ENCODE data around the gene HEATR5A.

HEATR5A gene

DNA sequence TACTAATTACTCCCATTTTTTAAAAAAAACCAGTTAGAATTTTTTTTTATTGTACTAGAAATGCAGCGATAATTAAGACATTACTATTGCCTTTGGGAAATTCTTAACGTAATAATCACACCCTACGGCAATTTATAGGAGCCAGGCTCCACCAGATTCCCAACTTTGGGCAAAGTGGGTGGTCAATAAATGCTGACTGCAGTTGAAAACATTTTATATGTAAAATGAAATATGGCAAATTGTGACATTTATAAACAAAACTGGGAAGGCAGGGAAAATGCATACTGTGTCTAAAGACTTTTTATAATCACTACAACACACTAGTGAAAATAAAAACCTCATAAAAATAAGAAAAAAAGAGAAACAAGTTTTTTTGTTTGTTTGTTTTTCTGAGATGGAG lies 119.5 kb downstream of the HEATR5A start:
- no peak overlapping the region for H3K18ac ChIP-seq (ENCODE audit: low read length)
- no peaks in the 10 kb centered on the region for H3K9me3 ChIP-seq (replicated peaks in 1 of 2; ENCODE audit: control insufficient read depth in 2 of 2, insufficient read depth in 1 of 2, low read depth in 1 of 2, low read length in 2 of 2)
- H2BK120ac ChIP-seq (ENCODE audit: low read depth, low read length) = no peak overlapping the region
- no peak overlapping the region for H2BK15ac ChIP-seq (ENCODE audit: low read length)
- H2AFZ ChIP-seq (ENCODE audit: low read length) = no peak overlapping the region
- no peak overlapping the region for H2AK5ac ChIP-seq (ENCODE audit: low read depth, low read length)
- no peak for DNase-seq (ENCODE audit: low spot score)
- H2BK12ac ChIP-seq (ENCODE audit: low read length) = no peak overlapping the region
- no peaks in the 10 kb centered on the region for H3K27me3 ChIP-seq (ENCODE audit: control insufficient read depth in 3 of 3, insufficient read depth in 3 of 3, low read depth in 1 of 3, low read length in 3 of 3)
- no peak overlapping the region for H2BK5ac ChIP-seq (ENCODE audit: low read length)
- H3K4ac ChIP-seq (ENCODE audit: low read length) = no peak overlapping the region
- H4K8ac ChIP-seq (ENCODE audit: low read depth, low read length) = no peak overlapping the region
- H4K91ac ChIP-seq (ENCODE audit: low read depth, low read length, poor library complexity) = no peak overlapping the region
- H3K23ac ChIP-seq (ENCODE audit: low read depth, low read length, poor library complexity) = no peak overlapping the region
- no peak overlapping the region for H3K9ac ChIP-seq (ENCODE audit: low read depth, low read length, poor library complexity)
- no peak overlapping the region for H3K14ac ChIP-seq (ENCODE audit: low read length)
- no CpG with 5 or more reads among the region's 3 CpGs for WGBS, 2 donors (ENCODE audit: extremely low coverage in 2 of 2, insufficient read length in 2 of 2, insufficient replicate concordance in 1 of 2)
- H3K36me3 ChIP-seq (replicated peaks in 1 of 2; ENCODE audit: control insufficient read depth in 2 of 2, insufficient read depth in 2 of 2, low read length in 2 of 2) = peaks cover 2 to 14% of the 10 kb centered on the region in 2 donors
- H3K4me2 ChIP-seq (ENCODE audit: insufficient read depth, low read length, poor library complexity, severe bottlenecking) = no peak overlapping the region
- H3K79me1 ChIP-seq (ENCODE audit: low read depth, low read length) = no peaks in the 10 kb centered on the region
- no peak overlapping the region for H3K4me3 ChIP-seq (ENCODE audit: low read length in 2 of 2)
- no peaks in the 10 kb centered on the region for H3K4me1 ChIP-seq (ENCODE audit: control insufficient read depth in 2 of 2, insufficient read depth in 1 of 2, low read depth in 1 of 2, low read length in 2 of 2)
- no peak overlapping the region for H3K27ac ChIP-seq (replicated peaks; ENCODE audit: low read length)

DNA sequence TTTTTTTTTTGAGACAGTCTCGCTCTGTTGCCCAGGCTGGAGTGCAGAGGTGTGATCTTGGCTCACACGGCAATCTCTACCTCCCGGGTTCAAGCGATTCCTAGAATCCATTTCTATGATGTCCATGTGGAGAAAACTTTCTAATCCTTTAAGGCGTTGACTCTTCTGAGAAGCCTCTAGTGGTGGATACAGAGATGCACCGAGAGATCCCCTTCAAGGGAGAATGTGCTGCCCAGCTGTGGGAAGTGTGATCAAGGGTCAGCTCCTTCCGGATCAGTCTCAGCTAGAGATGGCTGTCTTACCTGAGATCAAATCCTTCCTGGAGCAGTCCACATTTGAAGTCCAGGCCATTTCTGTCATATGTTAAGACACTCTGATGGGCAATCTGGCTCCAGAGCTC lies 120.1 kb downstream of the HEATR5A start:
- H2AFZ ChIP-seq (ENCODE audit: low read length) = no peak overlapping the region
- no peaks in the 10 kb centered on the region for H3K4me1 ChIP-seq (ENCODE audit: control insufficient read depth in 2 of 2, insufficient read depth in 1 of 2, low read depth in 1 of 2, low read length in 2 of 2)
- H3K9me3 ChIP-seq (replicated peaks in 1 of 2; ENCODE audit: control insufficient read depth in 2 of 2, insufficient read depth in 1 of 2, low read depth in 1 of 2, low read length in 2 of 2) = no peaks in the 10 kb centered on the region
- H3K23ac ChIP-seq (ENCODE audit: low read depth, low read length, poor library complexity) = no peak overlapping the region
- H3K4ac ChIP-seq (ENCODE audit: low read length) = no peak overlapping the region
- H3K4me3 ChIP-seq (ENCODE audit: low read length in 2 of 2) = no peak overlapping the region
- H2BK12ac ChIP-seq (ENCODE audit: low read length) = no peak overlapping the region
- no peak overlapping the region for H3K14ac ChIP-seq (ENCODE audit: low read length)
- H3K18ac ChIP-seq (ENCODE audit: low read length) = no peak overlapping the region
- no peak overlapping the region for H2AK5ac ChIP-seq (ENCODE audit: low read depth, low read length)
- H2BK5ac ChIP-seq (ENCODE audit: low read length) = no peak overlapping the region
- H3K79me1 ChIP-seq (ENCODE audit: low read depth, low read length) = no peaks in the 10 kb centered on the region
- H3K9ac ChIP-seq (ENCODE audit: low read depth, low read length, poor library complexity) = no peak overlapping the region
- H3K4me2 ChIP-seq (ENCODE audit: insufficient read depth, low read length, poor library complexity, severe bottlenecking) = no peak overlapping the region
- no peak for DNase-seq (ENCODE audit: low spot score)
- H2BK120ac ChIP-seq (ENCODE audit: low read depth, low read length) = no peak overlapping the region
- H3K27me3 ChIP-seq (ENCODE audit: control insufficient read depth in 3 of 3, insufficient read depth in 3 of 3, low read depth in 1 of 3, low read length in 3 of 3) = no peaks in the 10 kb centered on the region
- H3K27ac ChIP-seq (replicated peaks; ENCODE audit: low read length) = no peak overlapping the region
- no peak overlapping the region for H4K91ac ChIP-seq (ENCODE audit: low read depth, low read length, poor library complexity)
- no CpG with 5 or more reads among the region's 7 CpGs for WGBS, 2 donors (ENCODE audit: extremely low coverage in 2 of 2, insufficient read length in 2 of 2, insufficient replicate concordance in 1 of 2)
- peaks cover 2 to 14% of the 10 kb centered on the region in 2 donors for H3K36me3 ChIP-seq (replicated peaks in 1 of 2; ENCODE audit: control insufficient read depth in 2 of 2, insufficient read depth in 2 of 2, low read length in 2 of 2)
- H4K8ac ChIP-seq (ENCODE audit: low read depth, low read length) = no peak overlapping the region
- H2BK15ac ChIP-seq (ENCODE audit: low read length) = no peak overlapping the region

DNA sequence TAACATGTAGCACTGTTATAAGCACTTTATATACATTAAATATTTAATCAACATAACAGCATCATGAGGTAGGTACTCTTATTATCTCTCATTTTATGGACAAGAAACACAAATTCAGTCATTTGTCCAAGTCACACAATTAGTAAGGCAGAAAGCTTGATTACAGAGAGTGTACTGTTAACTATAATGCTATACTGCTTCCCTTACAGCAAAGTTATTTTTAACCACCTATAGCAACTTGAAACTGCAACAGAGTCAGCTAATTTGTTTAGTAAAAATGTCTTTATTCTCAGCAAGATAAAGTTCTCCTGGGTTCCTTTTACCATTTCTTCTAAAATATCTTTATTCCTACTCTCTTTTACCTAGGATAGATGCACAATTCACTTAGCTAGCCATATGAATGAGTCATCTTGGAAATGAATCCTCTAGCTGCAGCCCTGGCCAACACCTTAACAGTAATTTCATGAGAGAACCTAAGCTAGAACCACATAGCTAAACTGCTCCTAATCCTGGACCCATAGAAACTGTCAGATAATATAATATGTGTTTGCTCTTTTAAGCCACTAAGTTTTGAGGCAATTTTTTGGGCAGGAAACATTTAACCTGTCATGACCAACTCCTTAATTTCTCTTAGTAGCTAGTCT lies 122.5 kb downstream of the HEATR5A start:
- DNase-seq (ENCODE audit: low spot score) = no peak
- no peak overlapping the region for H3K4me2 ChIP-seq (ENCODE audit: insufficient read depth, low read length, poor library complexity, severe bottlenecking)
- H3K79me1 ChIP-seq (ENCODE audit: low read depth, low read length) = no peaks in the 10 kb centered on the region
- no peak overlapping the region for H2BK12ac ChIP-seq (ENCODE audit: low read length)
- H2BK15ac ChIP-seq (ENCODE audit: low read length) = no peak overlapping the region
- no peak overlapping the region for H2BK120ac ChIP-seq (ENCODE audit: low read depth, low read length)
- no peaks in the 10 kb centered on the region for H3K9me3 ChIP-seq (replicated peaks in 1 of 2; ENCODE audit: control insufficient read depth in 2 of 2, insufficient read depth in 1 of 2, low read depth in 1 of 2, low read length in 2 of 2)
- H2AFZ ChIP-seq (ENCODE audit: low read length) = no peak overlapping the region
- no peak overlapping the region for H4K8ac ChIP-seq (ENCODE audit: low read depth, low read length)
- no peaks in the 10 kb centered on the region for H3K27me3 ChIP-seq (ENCODE audit: control insufficient read depth in 3 of 3, insufficient read depth in 3 of 3, low read depth in 1 of 3, low read length in 3 of 3)
- H3K36me3 ChIP-seq (replicated peaks in 1 of 2; ENCODE audit: control insufficient read depth in 2 of 2, insufficient read depth in 2 of 2, low read length in 2 of 2) = peaks cover 0 to 11% of the 10 kb centered on the region in 2 donors
- no peak overlapping the region for H3K14ac ChIP-seq (ENCODE audit: low read length)
- no peak overlapping the region for H3K9ac ChIP-seq (ENCODE audit: low read depth, low read length, poor library complexity)
- no peaks in the 10 kb centered on the region for H3K4me1 ChIP-seq (ENCODE audit: control insufficient read depth in 2 of 2, insufficient read depth in 1 of 2, low read depth in 1 of 2, low read length in 2 of 2)
- H3K23ac ChIP-seq (ENCODE audit: low read depth, low read length, poor library complexity) = no peak overlapping the region
- no peak overlapping the region for H2AK5ac ChIP-seq (ENCODE audit: low read depth, low read length)
- no peak overlapping the region for H4K91ac ChIP-seq (ENCODE audit: low read depth, low read length, poor library complexity)
- H2BK5ac ChIP-seq (ENCODE audit: low read length) = no peak overlapping the region
- H3K4me3 ChIP-seq (ENCODE audit: low read length in 2 of 2) = no peak overlapping the region
- H3K18ac ChIP-seq (ENCODE audit: low read length) = no peak overlapping the region
- H3K4ac ChIP-seq (ENCODE audit: low read length) = no peak overlapping the region
- H3K27ac ChIP-seq (replicated peaks; ENCODE audit: low read length) = no peak overlapping the region

DNA sequence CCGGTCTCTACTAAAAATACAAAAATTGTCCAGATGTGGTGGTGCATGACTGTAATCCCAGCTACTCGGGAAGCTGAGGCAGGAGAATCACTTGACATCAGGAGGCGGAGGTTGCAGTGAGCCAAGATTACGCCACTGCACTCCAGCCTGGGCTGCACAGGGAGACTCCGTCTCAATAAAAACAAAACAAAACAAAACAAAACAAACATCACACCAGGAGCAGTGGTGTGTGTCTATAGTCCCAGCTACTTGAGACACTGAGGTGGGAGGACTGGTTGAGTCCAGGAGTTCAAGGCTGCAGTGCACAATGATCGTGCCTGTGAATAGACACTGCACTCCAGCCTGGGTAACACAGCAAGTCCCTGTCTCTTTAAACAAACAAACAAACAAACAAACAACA lies 123.2 kb downstream of the HEATR5A start:
- Histone ChIP-seq H2BK120ac (ENCODE audit: low read depth, low read length) (no peak overlapping the region), H4K8ac (ENCODE audit: low read depth, low read length) (no peak overlapping the region), H3K79me1 (ENCODE audit: low read depth, low read length) (no peaks in the 10 kb centered on the region), H3K4me3 (ENCODE audit: low read length in 2 of 2) (no peak overlapping the region), H3K27me3 (ENCODE audit: control insufficient read depth in 3 of 3, insufficient read depth in 3 of 3, low read depth in 1 of 3, low read length in 3 of 3) (no peaks in the 10 kb centered on the region), H3K4ac (ENCODE audit: low read length) (no peak overlapping the region), H2AK5ac (ENCODE audit: low read depth, low read length) (no peak overlapping the region), H2BK12ac (ENCODE audit: low read length) (no peak overlapping the region), H3K36me3 (replicated peaks in 1 of 2; ENCODE audit: control insufficient read depth in 2 of 2, insufficient read depth in 2 of 2, low read length in 2 of 2) (peaks cover 0 to 11% of the 10 kb centered on the region in 2 donors), H3K23ac (ENCODE audit: low read depth, low read length, poor library complexity) (no peak overlapping the region), H2BK15ac (ENCODE audit: low read length) (no peak overlapping the region), H3K9ac (ENCODE audit: low read depth, low read length, poor library complexity) (no peak overlapping the region), H4K91ac (ENCODE audit: low read depth, low read length, poor library complexity) (no peak overlapping the region), H2AFZ (ENCODE audit: low read length) (no peak overlapping the region), H3K4me2 (ENCODE audit: insufficient read depth, low read length, poor library complexity, severe bottlenecking) (no peak overlapping the region), H3K14ac (ENCODE audit: low read length) (no peak overlapping the region), H3K27ac (replicated peaks; ENCODE audit: low read length) (no peak overlapping the region), H3K9me3 (replicated peaks in 1 of 2; ENCODE audit: control insufficient read depth in 2 of 2, insufficient read depth in 1 of 2, low read depth in 1 of 2, low read length in 2 of 2) (no peaks in the 10 kb centered on the region), H3K4me1 (ENCODE audit: control insufficient read depth in 2 of 2, insufficient read depth in 1 of 2, low read depth in 1 of 2, low read length in 2 of 2) (no peaks in the 10 kb centered on the region), H3K18ac (ENCODE audit: low read length) (no peak overlapping the region), H2BK5ac (ENCODE audit: low read length) (no peak overlapping the region)
- whole genome bisulfite sequencing, 2 donors (ENCODE audit: extremely low coverage in 2 of 2, insufficient read length in 2 of 2, insufficient replicate concordance in 1 of 2) = no CpG with 5 or more reads among the region's 6 CpGs
- DNase-seq (ENCODE audit: low spot score) = no peak

All from neuronal stem cell (in vitro differentiated cells).